IPS-NIHi11 (cell line): ENCODE measurements around the gene HSPA1A.
A peak's percentile ranks its signal among the peaks of the same experiment; 100 is the strongest.
"Not testable (repeated sequence)": the region's sequence is repeated elsewhere in the genome, so short reads cannot be mapped to it uniquely, and the experiment has no call there.

Experiments
- DNase-seq: peaks from one replicate; pipeline ENCODE4 v3.0.0; 2012; ENCODE audit warnings: mixed read lengths, low spot score

HSPA1A gene

GRCh38 chr6:31836474-31837368, 21.4 kb downstream of the HSPA1A start:
- DNase-seq = no peak

GRCh38 chr6:31837369-31838113, 22.2 kb downstream of the HSPA1A start:
- no peak for DNase-seq

- DNase-seq = not testable (repeated sequence)
Observed at GRCh38 chr6:31838114-31838553, 22.8 kb downstream of the HSPA1A start.

- no peak for DNase-seq
Observed at GRCh38 chr6:31838968-31839367, 23.6 kb downstream of the HSPA1A start.

GRCh38 chr6:31839779-31840126, 24.4 kb downstream of the HSPA1A start:
- not testable (repeated sequence) for DNase-seq

GRCh38 chr6:31842053-31842452, 26.7 kb downstream of the HSPA1A start:
- no peak for DNase-seq

- no peak for DNase-seq
Observed at GRCh38 chr6:31844507-31844906, 29.2 kb downstream of the HSPA1A start.

GRCh38 chr6:31847276-31847978, 32.1 kb downstream of the HSPA1A start:
- DNase-seq = no peak

- no peak for DNase-seq
Observed at GRCh38 chr6:31850765-31851484, 35.6 kb downstream of the HSPA1A start.

GRCh38 chr6:31851485-31851832, 36.1 kb downstream of the HSPA1A start:
- no peak for DNase-seq

- not testable (repeated sequence) for DNase-seq
Observed at GRCh38 chr6:31851980-31852718, 36.8 kb downstream of the HSPA1A start.

- DNase-seq = not testable (repeated sequence)
Observed at GRCh38 chr6:31857774-31858173, 42.4 kb downstream of the HSPA1A start.

- no peak for DNase-seq
Observed at GRCh38 chr6:31858707-31859106, 43.4 kb downstream of the HSPA1A start.

GRCh38 chr6:31859923-31860322, 44.6 kb downstream of the HSPA1A start:
- DNase-seq = no peak

- DNase-seq = no peak
Observed at GRCh38 chr6:31860349-31860748, 45.0 kb downstream of the HSPA1A start.

GRCh38 chr6:31861150-31861549, 45.8 kb downstream of the HSPA1A start:
- no peak for DNase-seq

- no peak for DNase-seq
Observed at GRCh38 chr6:31861919-31862343, 46.6 kb downstream of the HSPA1A start.

GRCh38 chr6:31862344-31863235, 47.2 kb downstream of the HSPA1A start, which contains the start of gene NEU1:
NEU1 (minus strand) TSS chr6:31862821; CDS start chr6:31862776, 45 bp downstream.
- DNase-seq = peak; percentile 100

GRCh38 chr6:31864123-31864562, 48.8 kb downstream of the HSPA1A start:
- DNase-seq = not testable (repeated sequence)

- DNase-seq = no peak
Observed at GRCh38 chr6:31864818-31865204, 49.5 kb downstream of the HSPA1A start.
